SK-N-SH treated with all-trans-retinoic acid at 6 μM for 48 hours (cell line): Measurements from ENCODE around the gene EXOC4.
A peak's percentile ranks its signal among the peaks of the same experiment; 100 is the strongest.

ENCODE experiments used
- ATAC-seq: fragments of 200-7000 bp; cut with Tn5 transposase; 3 replicates; pipeline ENCODE4 v1.9.1; 2020; ENCODE audit warnings: mild to moderate bottlenecking, moderate library complexity
- ARNTL ChIP-seq: fragments of 450-650 bp; formaldehyde crosslinking; IDR thresholded peaks from 2 replicates; pipeline ENCODE4 v1.5.0; 2020; ENCODE audit warnings: low read depth, mild to moderate bottlenecking, moderate library complexity, borderline replicate concordance
- BACH2 ChIP-seq: fragments of 250-450 bp; sonication (Bioruptor Pico); IDR thresholded peaks from 2 replicates; pipeline ENCODE4 v1.9.0; 2021; ENCODE audit warnings: mild to moderate bottlenecking, borderline replicate concordance
- CSDC2 ChIP-seq: fragments of 250-450 bp; sonication (Bioruptor Pico); IDR thresholded peaks from 2 replicates; pipeline ENCODE4 v1.5.0; 2020; ENCODE audit warnings: mild to moderate bottlenecking, moderate library complexity
- ESRRG ChIP-seq: fragments of 250-450 bp; sonication (Bioruptor Pico); IDR thresholded peaks from 2 replicates; pipeline ENCODE4 v1.6.1; 2021; ENCODE audit warnings: mild to moderate bottlenecking
- GLIS3 ChIP-seq: fragments of 250-450 bp; sonication (Bioruptor Pico); IDR thresholded peaks from 2 replicates; pipeline ENCODE4 v1.5.0; 2020; ENCODE audit warnings: mild to moderate bottlenecking, moderate library complexity
- ISL1 ChIP-seq: fragments of 250-450 bp; sonication (Bioruptor Pico); IDR thresholded peaks from 2 replicates; pipeline ENCODE4 v2.1.2; 2022; ENCODE audit warnings: mild to moderate bottlenecking, moderate library complexity
- PPARA ChIP-seq: fragments of 250-450 bp; sonication (Bioruptor Pico); IDR thresholded peaks from 2 replicates; pipeline ENCODE4 v1.5.0; 2020; ENCODE audit warnings: mild to moderate bottlenecking, borderline replicate concordance
- SNAI2 ChIP-seq: fragments of 250-450 bp; sonication (Bioruptor Pico); IDR thresholded peaks from 2 replicates; pipeline ENCODE4 v1.5.0; 2020; ENCODE audit warnings: mild to moderate bottlenecking, moderate library complexity
- TCF4 ChIP-seq: fragments of 250-450 bp; sonication (Bioruptor Pico); IDR thresholded peaks from 2 replicates; pipeline ENCODE4 v1.8.0; 2021; ENCODE audit warnings: mild to moderate bottlenecking, moderate library complexity, borderline replicate concordance
- TOX ChIP-seq: fragments of 250-450 bp; sonication (Bioruptor Pico); IDR thresholded peaks from 2 replicates; pipeline ENCODE4 v1.8.0; 2021; ENCODE audit warnings: mild to moderate bottlenecking, moderate library complexity, borderline replicate concordance
- ZC3H10 ChIP-seq: fragments of 250-450 bp; sonication (Bioruptor Pico); IDR thresholded peaks from 2 replicates; pipeline ENCODE4 v1.5.1; 2021; ENCODE audit warnings: mild to moderate bottlenecking, moderate library complexity
- ZFP30 ChIP-seq: fragments of 450-650 bp; formaldehyde crosslinking; IDR thresholded peaks from 2 replicates; pipeline ENCODE4 v1.5.0; 2022; ENCODE audit warnings: mild to moderate bottlenecking, moderate library complexity
- ZNF565 ChIP-seq: fragments of 450-650 bp; formaldehyde crosslinking; conservative IDR thresholded peaks from 2 replicates; pipeline ENCODE4 v1.5.0; 2020; ENCODE audit warnings: low read depth, mild to moderate bottlenecking, moderate library complexity
- ZNF70 ChIP-seq: fragments of 450-650 bp; formaldehyde crosslinking; IDR thresholded peaks from 2 replicates; pipeline ENCODE4 v1.5.0; 2020; ENCODE audit warnings: mild to moderate bottlenecking, moderate library complexity
- ZNF8 ChIP-seq: fragments of 450-650 bp; formaldehyde crosslinking; IDR thresholded peaks from 2 replicates; pipeline ENCODE4 v1.5.0; 2020; ENCODE audit warnings: mild to moderate bottlenecking, moderate library complexity
- TF ChIP-seq, protein P1 (sequence below): fragments of 250-450 bp; sonication (Bioruptor Pico); IDR thresholded peaks from 2 replicates; pipeline ENCODE4 v1.5.1; 2020; ENCODE audit warnings: low read depth, mild to moderate bottlenecking, moderate library complexity
- TF ChIP-seq, protein P2 (sequence below): fragments of 250-450 bp; sonication (Bioruptor Pico); IDR thresholded peaks from 2 replicates; pipeline ENCODE4 v1.8.0; 2020; ENCODE audit warnings: mild to moderate bottlenecking, moderate library complexity, borderline replicate concordance
- TF ChIP-seq, protein P3 (sequence below): fragments of 250-450 bp; sonication (Bioruptor Pico); IDR thresholded peaks from 2 replicates; pipeline ENCODE4 v1.8.0; 2021; ENCODE audit warnings: low read depth, mild to moderate bottlenecking, moderate library complexity, borderline replicate concordance
- TF ChIP-seq, protein P4 (sequence below): fragments of 250-450 bp; sonication (Bioruptor Pico); IDR thresholded peaks from 2 replicates; pipeline ENCODE4 v1.5.0; 2020; ENCODE audit warnings: mild to moderate bottlenecking, moderate library complexity
- TF ChIP-seq, protein P5 (sequence below): fragments of 250-450 bp; sonication (Bioruptor Pico); IDR thresholded peaks from 2 replicates; pipeline ENCODE4 v1.5.1; 2021; ENCODE audit warnings: mild to moderate bottlenecking, moderate library complexity

The EXOC4 gene

DNA sequence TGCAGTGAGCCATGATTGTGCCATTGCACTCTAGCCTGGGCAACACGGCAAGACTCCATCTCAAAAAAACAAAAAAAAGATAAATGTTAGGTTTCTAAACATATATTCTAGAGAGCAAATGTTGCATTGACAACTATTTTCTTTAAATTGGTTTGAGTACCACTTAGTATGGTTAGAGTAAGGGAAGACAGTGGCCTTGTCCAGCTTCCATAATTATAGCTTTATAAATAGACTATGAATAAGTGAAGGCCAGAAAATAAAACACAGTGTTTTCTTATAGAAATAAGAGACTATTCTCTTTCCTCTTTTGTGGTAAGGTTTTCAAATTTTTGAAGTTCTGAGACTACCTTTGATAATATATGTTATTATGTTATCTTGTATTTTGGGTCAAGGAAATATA is 50.5 kb downstream of the EXOC4 start:
- TF ChIP-seq ISL1 (CRISPR knock-in tag) (no peak), CSDC2 (CRISPR knock-in tag) (no peak), ZNF70 (CRISPR knock-in tag) (no peak)
- TF ChIP-seq, protein P1, sequence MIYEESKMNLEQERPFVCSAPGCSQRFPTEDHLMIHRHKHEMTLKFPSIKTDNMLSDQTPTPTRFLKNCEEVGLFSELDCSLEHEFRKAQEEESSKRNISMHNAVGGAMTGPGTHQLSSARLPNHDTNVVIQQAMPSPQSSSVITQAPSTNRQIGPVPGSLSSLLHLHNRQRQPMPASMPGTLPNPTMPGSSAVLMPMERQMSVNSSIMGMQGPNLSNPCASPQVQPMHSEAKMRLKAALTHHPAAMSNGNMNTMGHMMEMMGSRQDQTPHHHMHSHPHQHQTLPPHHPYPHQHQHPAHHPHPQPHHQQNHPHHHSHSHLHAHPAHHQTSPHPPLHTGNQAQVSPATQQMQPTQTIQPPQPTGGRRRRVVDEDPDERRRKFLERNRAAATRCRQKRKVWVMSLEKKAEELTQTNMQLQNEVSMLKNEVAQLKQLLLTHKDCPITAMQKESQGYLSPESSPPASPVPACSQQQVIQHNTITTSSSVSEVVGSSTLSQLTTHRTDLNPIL (CRISPR knock-in tag): no peak
- ATAC-seq: no peak

DNA sequence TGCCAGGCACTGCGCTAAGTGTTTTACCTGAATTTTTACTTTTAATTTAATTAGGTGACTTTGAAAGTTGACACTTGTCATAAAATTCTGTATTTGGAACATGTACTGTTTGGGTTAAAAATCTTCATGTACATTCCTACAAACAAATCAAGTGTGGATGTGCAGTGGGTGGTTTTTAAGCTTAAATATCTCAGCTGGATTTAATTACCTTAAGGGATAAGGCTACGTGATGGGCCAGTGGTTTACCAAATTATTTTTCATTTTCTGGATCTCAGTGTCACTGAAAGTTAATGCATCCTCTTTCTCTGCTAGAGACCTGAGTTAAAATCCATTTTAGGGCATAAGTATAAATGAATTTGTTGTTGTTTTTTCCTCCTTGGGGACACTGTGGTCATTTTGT is 51.1 kb downstream of the EXOC4 start:
- TF ChIP-seq CSDC2 (CRISPR knock-in tag): no peak
- TF ChIP-seq SNAI2 (CRISPR knock-in tag): 0 out of 2 replicates have a peak, but pooled peaks have one; percentile 26
- no peak for ATAC-seq

DNA sequence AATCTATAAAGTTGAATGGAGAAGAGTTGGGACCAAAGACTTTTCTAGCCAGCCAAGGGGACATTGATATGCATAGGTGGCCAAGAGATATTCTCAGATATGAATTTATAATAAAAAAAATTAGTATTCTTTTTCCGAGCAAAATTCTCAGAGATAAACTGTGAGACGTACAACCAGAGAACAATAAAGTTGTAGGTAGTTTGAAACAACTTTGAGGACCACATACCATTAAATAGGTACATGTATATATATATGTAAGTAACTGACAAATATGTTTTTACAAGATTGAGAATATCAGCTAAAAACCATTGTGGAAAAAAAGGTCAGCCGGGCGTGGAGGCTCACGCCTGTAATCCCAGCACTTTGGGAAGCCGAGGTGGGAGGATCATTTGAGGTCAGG is 56.5 kb downstream of the EXOC4 start:
- ATAC-seq: no peak
- TF ChIP-seq TCF4 (CRISPR knock-in tag) (no peak), ZC3H10 (no peak), ARNTL (CRISPR knock-in tag) (no peak)

DNA sequence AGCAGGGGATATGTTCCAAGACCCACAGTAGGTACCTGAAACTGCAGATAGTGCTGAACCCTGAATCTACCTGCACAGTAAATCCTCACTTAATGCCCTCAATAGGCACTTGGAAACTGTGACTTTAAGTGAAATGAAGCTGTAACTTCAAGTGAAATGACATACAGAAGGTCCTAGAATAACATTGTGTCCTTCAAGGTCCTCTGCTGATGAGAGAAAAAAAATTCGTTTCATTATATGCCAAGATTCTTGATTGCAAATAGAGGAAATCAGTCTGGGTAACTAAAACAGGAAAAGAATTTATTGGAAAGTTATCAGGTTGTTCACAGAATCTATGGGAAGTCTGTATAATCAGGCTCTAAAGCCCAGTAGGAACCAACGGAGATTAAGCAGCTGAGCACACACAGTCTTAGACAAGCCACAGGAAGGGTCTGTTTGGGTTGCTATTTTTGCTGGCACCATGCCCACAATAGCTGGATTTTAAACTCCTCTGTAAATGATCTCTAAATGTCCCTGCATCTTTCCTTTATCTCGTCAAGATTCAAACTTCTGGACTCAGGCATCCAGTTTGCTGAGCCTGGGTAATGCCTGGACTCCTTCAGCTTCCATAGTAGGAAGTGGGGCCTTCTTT is 57.5 kb downstream of the EXOC4 start:
- ATAC-seq: no peak
- TF ChIP-seq, protein P2, sequence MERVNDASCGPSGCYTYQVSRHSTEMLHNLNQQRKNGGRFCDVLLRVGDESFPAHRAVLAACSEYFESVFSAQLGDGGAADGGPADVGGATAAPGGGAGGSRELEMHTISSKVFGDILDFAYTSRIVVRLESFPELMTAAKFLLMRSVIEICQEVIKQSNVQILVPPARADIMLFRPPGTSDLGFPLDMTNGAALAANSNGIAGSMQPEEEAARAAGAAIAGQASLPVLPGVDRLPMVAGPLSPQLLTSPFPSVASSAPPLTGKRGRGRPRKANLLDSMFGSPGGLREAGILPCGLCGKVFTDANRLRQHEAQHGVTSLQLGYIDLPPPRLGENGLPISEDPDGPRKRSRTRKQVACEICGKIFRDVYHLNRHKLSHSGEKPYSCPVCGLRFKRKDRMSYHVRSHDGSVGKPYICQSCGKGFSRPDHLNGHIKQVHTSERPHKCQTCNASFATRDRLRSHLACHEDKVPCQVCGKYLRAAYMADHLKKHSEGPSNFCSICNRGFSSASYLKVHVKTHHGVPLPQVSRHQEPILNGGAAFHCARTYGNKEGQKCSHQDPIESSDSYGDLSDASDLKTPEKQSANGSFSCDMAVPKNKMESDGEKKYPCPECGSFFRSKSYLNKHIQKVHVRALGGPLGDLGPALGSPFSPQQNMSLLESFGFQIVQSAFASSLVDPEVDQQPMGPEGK (CRISPR knock-in tag): no peak
- peak; percentile 64; the same call in 1 of the 2 replicates for TF ChIP-seq ZNF8

DNA sequence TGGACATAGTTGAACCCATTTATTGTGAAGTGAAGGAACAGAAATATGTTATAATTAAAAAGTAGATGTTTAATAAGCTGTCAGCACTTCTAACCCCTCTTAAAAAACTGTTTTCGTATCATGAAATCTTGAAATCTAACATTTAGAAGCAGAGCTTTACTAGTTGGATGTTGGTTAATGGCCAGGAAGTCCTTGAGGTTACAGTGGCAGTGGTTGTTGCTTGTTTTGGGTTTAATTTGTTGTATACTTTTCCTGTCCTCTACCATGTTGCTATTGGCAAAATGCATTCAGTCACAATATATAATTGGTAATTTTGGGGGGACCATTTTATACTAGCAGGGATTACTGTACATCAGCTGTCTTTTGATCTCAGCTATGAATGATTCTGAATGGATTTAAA is 60.7 kb downstream of the EXOC4 start:
- no peak for ATAC-seq
- TF ChIP-seq ZNF8: no peak
- no peak for TF ChIP-seq ZC3H10
- no peak for TF ChIP-seq ZFP30 (CRISPR knock-in tag)
- TF ChIP-seq, protein P1 (CRISPR knock-in tag): no peak
- no peak for TF ChIP-seq ZNF565 (CRISPR knock-in tag)
- no peak for TF ChIP-seq TOX (CRISPR knock-in tag)
- no peak for TF ChIP-seq ARNTL (CRISPR knock-in tag)
- TF ChIP-seq ZNF70 (CRISPR knock-in tag): no peak
- TF ChIP-seq, protein P2 (CRISPR knock-in tag): no peak
- TF ChIP-seq GLIS3: no peak
- TF ChIP-seq CSDC2 (CRISPR knock-in tag): no peak
- TF ChIP-seq SNAI2 (CRISPR knock-in tag): no peak
- no peak for TF ChIP-seq ISL1 (CRISPR knock-in tag)
- TF ChIP-seq, protein P3, sequence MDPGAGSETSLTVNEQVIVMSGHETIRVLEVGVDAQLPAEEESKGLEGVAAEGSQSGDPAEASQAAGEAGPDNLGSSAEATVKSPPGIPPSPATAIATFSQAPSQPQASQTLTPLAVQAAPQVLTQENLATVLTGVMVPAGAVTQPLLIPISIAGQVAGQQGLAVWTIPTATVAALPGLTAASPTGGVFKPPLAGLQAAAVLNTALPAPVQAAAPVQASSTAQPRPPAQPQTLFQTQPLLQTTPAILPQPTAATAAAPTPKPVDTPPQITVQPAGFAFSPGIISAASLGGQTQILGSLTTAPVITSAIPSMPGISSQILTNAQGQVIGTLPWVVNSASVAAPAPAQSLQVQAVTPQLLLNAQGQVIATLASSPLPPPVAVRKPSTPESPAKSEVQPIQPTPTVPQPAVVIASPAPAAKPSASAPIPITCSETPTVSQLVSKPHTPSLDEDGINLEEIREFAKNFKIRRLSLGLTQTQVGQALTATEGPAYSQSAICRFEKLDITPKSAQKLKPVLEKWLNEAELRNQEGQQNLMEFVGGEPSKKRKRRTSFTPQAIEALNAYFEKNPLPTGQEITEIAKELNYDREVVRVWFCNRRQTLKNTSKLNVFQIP: no peak
- TF ChIP-seq, protein P4, sequence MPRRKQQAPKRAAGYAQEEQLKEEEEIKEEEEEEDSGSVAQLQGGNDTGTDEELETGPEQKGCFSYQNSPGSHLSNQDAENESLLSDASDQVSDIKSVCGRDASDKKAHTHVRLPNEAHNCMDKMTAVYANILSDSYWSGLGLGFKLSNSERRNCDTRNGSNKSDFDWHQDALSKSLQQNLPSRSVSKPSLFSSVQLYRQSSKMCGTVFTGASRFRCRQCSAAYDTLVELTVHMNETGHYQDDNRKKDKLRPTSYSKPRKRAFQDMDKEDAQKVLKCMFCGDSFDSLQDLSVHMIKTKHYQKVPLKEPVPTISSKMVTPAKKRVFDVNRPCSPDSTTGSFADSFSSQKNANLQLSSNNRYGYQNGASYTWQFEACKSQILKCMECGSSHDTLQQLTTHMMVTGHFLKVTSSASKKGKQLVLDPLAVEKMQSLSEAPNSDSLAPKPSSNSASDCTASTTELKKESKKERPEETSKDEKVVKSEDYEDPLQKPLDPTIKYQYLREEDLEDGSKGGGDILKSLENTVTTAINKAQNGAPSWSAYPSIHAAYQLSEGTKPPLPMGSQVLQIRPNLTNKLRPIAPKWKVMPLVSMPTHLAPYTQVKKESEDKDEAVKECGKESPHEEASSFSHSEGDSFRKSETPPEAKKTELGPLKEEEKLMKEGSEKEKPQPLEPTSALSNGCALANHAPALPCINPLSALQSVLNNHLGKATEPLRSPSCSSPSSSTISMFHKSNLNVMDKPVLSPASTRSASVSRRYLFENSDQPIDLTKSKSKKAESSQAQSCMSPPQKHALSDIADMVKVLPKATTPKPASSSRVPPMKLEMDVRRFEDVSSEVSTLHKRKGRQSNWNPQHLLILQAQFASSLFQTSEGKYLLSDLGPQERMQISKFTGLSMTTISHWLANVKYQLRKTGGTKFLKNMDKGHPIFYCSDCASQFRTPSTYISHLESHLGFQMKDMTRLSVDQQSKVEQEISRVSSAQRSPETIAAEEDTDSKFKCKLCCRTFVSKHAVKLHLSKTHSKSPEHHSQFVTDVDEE (CRISPR knock-in tag): no peak
- TF ChIP-seq, protein P5, sequence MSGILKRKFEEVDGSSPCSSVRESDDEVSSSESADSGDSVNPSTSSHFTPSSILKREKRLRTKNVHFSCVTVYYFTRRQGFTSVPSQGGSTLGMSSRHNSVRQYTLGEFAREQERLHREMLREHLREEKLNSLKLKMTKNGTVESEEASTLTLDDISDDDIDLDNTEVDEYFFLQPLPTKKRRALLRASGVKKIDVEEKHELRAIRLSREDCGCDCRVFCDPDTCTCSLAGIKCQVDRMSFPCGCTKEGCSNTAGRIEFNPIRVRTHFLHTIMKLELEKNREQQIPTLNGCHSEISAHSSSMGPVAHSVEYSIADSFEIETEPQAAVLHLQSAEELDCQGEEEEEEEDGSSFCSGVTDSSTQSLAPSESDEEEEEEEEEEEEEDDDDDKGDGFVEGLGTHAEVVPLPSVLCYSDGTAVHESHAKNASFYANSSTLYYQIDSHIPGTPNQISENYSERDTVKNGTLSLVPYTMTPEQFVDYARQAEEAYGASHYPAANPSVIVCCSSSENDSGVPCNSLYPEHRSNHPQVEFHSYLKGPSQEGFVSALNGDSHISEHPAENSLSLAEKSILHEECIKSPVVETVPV (CRISPR knock-in tag): no peak
- TF ChIP-seq PPARA (CRISPR knock-in tag): no peak
- no peak for TF ChIP-seq ESRRG
- TF ChIP-seq BACH2: no peak
